ENCODE data around the gene IPO9. TPM values are rescaled to one million over a fixed set of nuclear protein-coding genes. Genes with fewer than 3 reads are reported as not detected.

Gene IPO9
- total and polyA plus RNA-seq, 10 of the 15 experiments (the other 5 are each of a cell fraction or from before 2014, with no cell fraction given) = 19.1 to 77.3 (median 34.1) TPM

GRCh38 chr1:201903135-201903534 is 74.2 kb downstream of the IPO9 start:
- Histone ChIP-seq H3K4me3 (no peak overlapping the region), H3K4me2 (ENCODE audit: control insufficient read depth, insufficient read depth) (no peak overlapping the region), H3K4me1 (ENCODE audit: control insufficient read depth, insufficient read depth, low read length) (no peaks in the 10 kb centered on the region), H2AFZ (ENCODE audit: control insufficient read depth, low read depth, low read length) (no peak overlapping the region), H3K27ac (ENCODE audit: control insufficient read depth, insufficient read depth) (no peak overlapping the region), H3K36me3 (ENCODE audit: control insufficient read depth in 2 of 2, insufficient read depth in 2 of 2, low read length in 1 of 2) (no peaks in the 10 kb centered on the region), H3K79me2 (ENCODE audit: control insufficient read depth, insufficient read depth, low read length) (no peaks in the 10 kb centered on the region), H3K9me3 (replicated peaks; ENCODE audit: control insufficient read depth, insufficient read depth, low read length) (no peaks in the 10 kb centered on the region), H3K27me3 (replicated peaks in 1 of 2; ENCODE audit: control insufficient read depth in 2 of 2, insufficient read depth in 2 of 2, low read length in 1 of 2) (no peaks in the 10 kb centered on the region), H4K20me1 (ENCODE audit: control insufficient read depth, insufficient read depth) (no peaks in the 10 kb centered on the region), H3K9ac (ENCODE audit: control insufficient read depth, insufficient read depth, low read length) (no peak overlapping the region)
- 64% methylated on average over 5 of the region's 5 CpGs for WGBS (ENCODE audit: insufficient coverage, insufficient replicate concordance, low lambda C conversion rate, missing lambda C conversion rate)
- in situ Hi-C loops (cut with MboI) = no loop called here
- RAD21 ChIA-PET (ENCODE audit: unreplicated experiment) = no interaction called here
- intact Hi-C loops (cut with micrococcal nuclease; ENCODE audit: unreplicated experiment) = no loop called here
- FAIRE-seq (no peak), ATAC-seq (no peak), DNase-seq (ENCODE audit: low read depth, low spot score) (no peak)
- BruUV-seq (replicated peaks) = no TSS peak
- SMC1A ChIA-PET (ENCODE audit: uncharacterized antibody, unreplicated experiment) = no interaction called here
- POLR2A ChIA-PET = no interaction called here
- TF ChIP-seq RAD51 (IDR thresholded peaks at IDR 0.05) = no peak
- no peak for TF ChIP-seq ZBED1 (IDR thresholded peaks at IDR 0.05; ENCODE audit: borderline replicate concordance)
- no peak for TF ChIP-seq JUNB (IDR thresholded peaks at IDR 0.05)
- TF ChIP-seq ZBTB33 (IDR thresholded peaks at IDR 0.05) = no peak
- TF ChIP-seq ZNF24 (IDR thresholded peaks at IDR 0.05) = no peak
- CTCF ChIA-PET = interaction anchor here (0.9 to 2.2 kb wide), 5 partner anchors 7 to 96 kb away, joined by 3 to 12 read pairs (median 5); no protein-coding TSS in a partner anchor

- POLR2A ChIA-PET = no interaction called here
- SMC1A ChIA-PET (ENCODE audit: uncharacterized antibody, unreplicated experiment) = interaction anchor here (0.7 to 1.0 kb wide), 2 partner anchors 8 to 26 kb away, joined by 3 to 4 read pairs; no protein-coding TSS in a partner anchor
- Histone ChIP-seq H3K4me3 (no peak overlapping the region), H2AFZ (ENCODE audit: control insufficient read depth, low read depth, low read length) (no peak overlapping the region), H3K27me3 (replicated peaks in 1 of 2; ENCODE audit: control insufficient read depth in 2 of 2, insufficient read depth in 2 of 2, low read length in 1 of 2) (no peaks in the 10 kb centered on the region), H3K9me3 (replicated peaks; ENCODE audit: control insufficient read depth, insufficient read depth, low read length) (no peaks in the 10 kb centered on the region), H3K79me2 (ENCODE audit: control insufficient read depth, insufficient read depth, low read length) (no peaks in the 10 kb centered on the region), H3K36me3 (ENCODE audit: control insufficient read depth in 2 of 2, insufficient read depth in 2 of 2, low read length in 1 of 2) (no peaks in the 10 kb centered on the region), H3K4me2 (ENCODE audit: control insufficient read depth, insufficient read depth) (no peak overlapping the region), H3K27ac (ENCODE audit: control insufficient read depth, insufficient read depth) (no peak overlapping the region), H3K9ac (ENCODE audit: control insufficient read depth, insufficient read depth, low read length) (no peak overlapping the region), H4K20me1 (ENCODE audit: control insufficient read depth, insufficient read depth) (no peaks in the 10 kb centered on the region), H3K4me1 (ENCODE audit: control insufficient read depth, insufficient read depth, low read length) (no peaks in the 10 kb centered on the region)
- ATAC-seq = no peak
- intact Hi-C loops (cut with micrococcal nuclease; ENCODE audit: unreplicated experiment) (no loop called here), in situ Hi-C loops (cut with MboI) (no loop called here)
- RAD21 ChIA-PET (ENCODE audit: unreplicated experiment) = no interaction called here
- 34% methylated on average over 6 of the region's 6 CpGs for WGBS (ENCODE audit: insufficient coverage, insufficient replicate concordance, low lambda C conversion rate, missing lambda C conversion rate)
- BruUV-seq (replicated peaks) = no TSS peak
- CTCF ChIA-PET = interaction anchor here (2.2 kb wide), 1 partner anchor 9 kb away, joined by 12 read pairs; no protein-coding TSS in a partner anchor
- DNase-seq (ENCODE audit: low read depth, low spot score) = no peak
- no peak for TF ChIP-seq RELB (IDR thresholded peaks at IDR 0.05; ENCODE audit: low read depth)
- FAIRE-seq = no peak
These were observed 75.6 kb downstream of the IPO9 start for GRCh38 chr1:201904579-201904978.

Measured in GM12878 (cell line).